ENCODE results near the gene POMT2. TPM values are rescaled to one million over a fixed set of nuclear protein-coding genes. Genes with fewer than 3 reads are reported as not detected.

Gene POMT2
- total RNA-seq, 1 donor from 2014 or later, result 29.2 TPM

GRCh38 chr14:77231721-77232120 is 89.0 kb downstream of the POMT2 start:
- Mint-ChIP-seq H3K27ac (ENCODE audit: unreplicated experiment) (no peak overlapping the region), H3K9me3 (ENCODE audit: unreplicated experiment) (no peaks in the 10 kb centered on the region), H3K27me3 (ENCODE audit: unreplicated experiment) (no peaks in the 10 kb centered on the region), H3K36me3 (ENCODE audit: unreplicated experiment) (no peaks in the 10 kb centered on the region), H3K4me1 (ENCODE audit: unreplicated experiment) (no peaks in the 10 kb centered on the region), H3K4me3 (ENCODE audit: unreplicated experiment) (no peak overlapping the region)
- no peak for DNase-seq (ENCODE audit: extremely low spot score, unreplicated experiment)
- no peak for TF ChIP-seq CTCF (IDR thresholded peaks at IDR 0.05)

- Mint-ChIP-seq H3K9me3 (ENCODE audit: unreplicated experiment) (no peaks in the 10 kb centered on the region), H3K27ac (ENCODE audit: unreplicated experiment) (no peak overlapping the region), H3K4me3 (ENCODE audit: unreplicated experiment) (no peak overlapping the region), H3K36me3 (ENCODE audit: unreplicated experiment) (no peaks in the 10 kb centered on the region), H3K27me3 (ENCODE audit: unreplicated experiment) (no peaks in the 10 kb centered on the region), H3K4me1 (ENCODE audit: unreplicated experiment) (no peaks in the 10 kb centered on the region)
- TF ChIP-seq CTCF (IDR thresholded peaks at IDR 0.05), result no peak
- no peak for DNase-seq (ENCODE audit: extremely low spot score, unreplicated experiment)
Measured at GRCh38 chr14:77230914-77231313, 89.8 kb downstream of the POMT2 start.

- Mint-ChIP-seq H3K9me3 (ENCODE audit: unreplicated experiment) (no peaks in the 10 kb centered on the region), H3K4me1 (ENCODE audit: unreplicated experiment) (no peaks in the 10 kb centered on the region), H3K4me3 (ENCODE audit: unreplicated experiment) (no peak overlapping the region), H3K36me3 (ENCODE audit: unreplicated experiment) (no peaks in the 10 kb centered on the region), H3K27ac (ENCODE audit: unreplicated experiment) (no peak overlapping the region), H3K27me3 (ENCODE audit: unreplicated experiment) (peaks cover 4% of the 10 kb centered on the region)
- DNase-seq (ENCODE audit: extremely low spot score, unreplicated experiment), result no peak
- TF ChIP-seq CTCF (IDR thresholded peaks at IDR 0.05), result no peak
Measured at GRCh38 chr14:77228056-77228455, 92.6 kb downstream of the POMT2 start.

- Mint-ChIP-seq H3K4me3 (ENCODE audit: unreplicated experiment) (no peak overlapping the region), H3K27ac (ENCODE audit: unreplicated experiment) (no peak overlapping the region), H3K27me3 (ENCODE audit: unreplicated experiment) (peaks cover 17% of the 10 kb centered on the region), H3K9me3 (ENCODE audit: unreplicated experiment) (no peaks in the 10 kb centered on the region), H3K36me3 (ENCODE audit: unreplicated experiment) (no peaks in the 10 kb centered on the region), H3K4me1 (ENCODE audit: unreplicated experiment) (no peaks in the 10 kb centered on the region)
- TF ChIP-seq CTCF (IDR thresholded peaks at IDR 0.05), result no peak
- DNase-seq (ENCODE audit: extremely low spot score, unreplicated experiment), result no peak
Measured at GRCh38 chr14:77225892-77226557, 94.7 kb downstream of the POMT2 start.

DNA sequence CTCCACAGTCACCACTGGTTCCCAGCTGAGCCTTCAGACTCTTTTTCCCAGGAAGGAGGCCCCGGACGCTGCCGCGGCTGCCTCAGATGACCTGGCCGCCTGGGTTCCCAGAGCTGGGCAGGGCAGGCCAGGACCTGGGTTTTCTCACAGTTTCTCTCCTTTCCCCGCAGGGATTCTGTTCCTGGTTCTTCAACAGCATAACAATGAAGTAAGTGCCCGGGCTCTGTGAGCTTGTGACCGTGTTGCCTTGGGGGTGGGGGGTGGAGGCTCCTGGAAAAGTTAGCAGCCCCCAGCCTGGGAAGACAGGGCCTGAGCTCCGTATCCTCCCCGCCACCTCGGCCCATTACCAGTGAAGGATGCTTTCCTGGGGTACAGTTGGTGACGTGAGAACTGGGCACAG is 95.4 kb downstream of the POMT2 start:
- no peaks in the 10 kb centered on the region for H3K4me1 Mint-ChIP-seq (ENCODE audit: unreplicated experiment)
- no peaks in the 10 kb centered on the region for H3K9me3 Mint-ChIP-seq (ENCODE audit: unreplicated experiment)
- no peak overlapping the region for H3K27ac Mint-ChIP-seq (ENCODE audit: unreplicated experiment)
- peaks cover 17% of the 10 kb centered on the region for H3K27me3 Mint-ChIP-seq (ENCODE audit: unreplicated experiment)
- no peak for TF ChIP-seq CTCF (IDR thresholded peaks at IDR 0.05)
- no peak overlapping the region for H3K4me3 Mint-ChIP-seq (ENCODE audit: unreplicated experiment)
- no peaks in the 10 kb centered on the region for H3K36me3 Mint-ChIP-seq (ENCODE audit: unreplicated experiment)
- DNase-seq (ENCODE audit: extremely low spot score, unreplicated experiment), result no peak

Small RNAs within 50 kb of the gene (microRNA-seq; reads per million reads assigned to microRNA genes)
- not detected for gene MIR1260A (ENCODE audit: unreplicated experiment)

Other genes starting within 250 kb of the POMT2 start
- 12.4 and 12.7 TPM in 2 replicates for gene CIPC, start 222.6 kb downstream of the POMT2 start, total RNA-seq
- gene ZDHHC22, start 179.1 kb downstream of the POMT2 start, total RNA-seq, result 0.10 and 0.16 TPM in 2 replicates
- gene TMEM63C, start 139.1 kb downstream of the POMT2 start, total RNA-seq, result 0.11 and 0.39 TPM in 2 replicates
- not detected in 2 replicates for gene NGB, start 49.7 kb downstream of the POMT2 start, total RNA-seq
- 15.8 and 16.6 TPM in 2 replicates for gene GSTZ1, start 153 bp upstream of the POMT2 start, total RNA-seq
- gene TMED8, start 56.2 kb upstream of the POMT2 start, total RNA-seq, result 10.0 and 10.9 TPM in 2 replicates
- gene SAMD15, start 56.5 kb upstream of the POMT2 start, total RNA-seq, result 1.9 and 2.2 TPM in 2 replicates
- gene NOXRED1, start 102.6 kb upstream of the POMT2 start, total RNA-seq, result 0.35 and 0.84 TPM in 2 replicates
- 23.7 and 29.3 TPM in 2 replicates for gene VIPAS39, start 136.7 kb upstream of the POMT2 start, total RNA-seq
- 115 TPM in 2 replicates for gene AHSA1, start 137.2 kb upstream of the POMT2 start, total RNA-seq
- not detected in 2 replicates for gene ISM2, start 177.9 kb upstream of the POMT2 start, total RNA-seq

Measured in osteocyte (in vitro differentiated cells).